WTC11 (cell line): ENCODE data around the gene RPS8. TPM values are rescaled to one million over a fixed set of nuclear protein-coding genes. Genes with fewer than 3 reads are reported as not detected.

Experiments
- ATAC-seq: fragments of 200-7000 bp; cut with Tn5 transposase; 2 replicates; pipeline ENCODE4 v1.10.0; 2021; ENCODE audit warnings: mild to moderate bottlenecking, moderate library complexity
- CTCF ChIA-PET: fragments of 300-600 bp; sonication (Branson Sonifier 250); formaldehyde crosslinking; loops from one replicate; lab custom pipeline; 2021; ENCODE audit warnings: antibody characterized with exemption; lab: Charles Lee
- POLR2A ChIA-PET: fragments of 350-600 bp; sonication (Branson Sonifier 250); formaldehyde crosslinking; loops from one replicate; lab custom pipeline; 2021; ENCODE audit warnings: antibody characterized with exemption; lab: Charles Lee
- DNase-seq: peaks from one replicate; pipeline ENCODE4 v3.0.0; 2021; ENCODE audit warnings: low spot score
- H3K27ac Mint-ChIP-seq: 2 replicates; pipeline ENCODE4 v1.8.0; 2021; ENCODE audit warnings: mixed read lengths
- H3K27me3 Mint-ChIP-seq: 2 replicates; pipeline ENCODE4 v1.8.0; 2021; ENCODE audit warnings: low read depth, mild to moderate bottlenecking, moderate library complexity, mixed read lengths
- H3K36me3 Mint-ChIP-seq: 2 replicates; pipeline ENCODE4 v1.8.0; 2021; ENCODE audit warnings: mixed read lengths
- H3K4me1 Mint-ChIP-seq: 2 replicates; pipeline ENCODE4 v1.8.0; 2022; ENCODE audit warnings: mixed read lengths
- H3K4me3 Mint-ChIP-seq: 2 replicates; pipeline ENCODE4 v1.8.0; 2021; ENCODE audit warnings: mild to moderate bottlenecking, moderate library complexity, mixed read lengths
- H3K9me3 Mint-ChIP-seq: 2 replicates; pipeline ENCODE4 v1.8.0; 2021; ENCODE audit warnings: mixed read lengths
- EMX1 ChIP-seq: fragments of 250-450 bp; sonication (Bioruptor Pico); IDR thresholded peaks from 2 replicates; pipeline ENCODE4 v1.8.0; 2021; ENCODE audit warnings: mild to moderate bottlenecking
- JUN ChIP-seq: sonication (generic); formaldehyde crosslinking; IDR thresholded peaks from 2 replicates; pipeline ENCODE4 v1.8.0; 2023; ENCODE audit warnings: mild to moderate bottlenecking, missing genetic modification reagents
- NFYB ChIP-seq: sonication (generic); formaldehyde crosslinking; conservative IDR thresholded peaks from 2 replicates; pipeline ENCODE4 v1.8.0; 2022; ENCODE audit warnings: low read depth, missing genetic modification reagents
- RORB ChIP-seq: fragments of 250-450 bp; sonication (Bioruptor Pico); IDR thresholded peaks from 2 replicates; pipeline ENCODE4 v1.9.0; 2021; ENCODE audit warnings: mild to moderate bottlenecking
- SMAD4 ChIP-seq: sonication (generic); formaldehyde crosslinking; IDR thresholded peaks from 2 replicates; pipeline ENCODE4 v1.8.0; 2022; ENCODE audit warnings: mild to moderate bottlenecking, missing genetic modification reagents
- total RNA-seq: library from RNA; stranded (reverse); gene quantifications from 3 replicates; pipeline ENCODE4 v1.2.3, GENCODE V29; 2021
- TF ChIP-seq, protein P1 (sequence below): sonication (generic); formaldehyde crosslinking; IDR thresholded peaks from 2 replicates; pipeline ENCODE4 v1.8.1; 2022; ENCODE audit warnings: mild to moderate bottlenecking, moderate library complexity, missing genetic modification reagents
- TF ChIP-seq, protein P2 (sequence below): sonication (generic); formaldehyde crosslinking; IDR thresholded peaks from 2 replicates; pipeline ENCODE4 v1.8.1; 2023; ENCODE audit warnings: mild to moderate bottlenecking, missing genetic modification reagents, moderate library complexity
- TF ChIP-seq, protein P3 (sequence below): sonication (generic); formaldehyde crosslinking; IDR thresholded peaks from 2 replicates; pipeline ENCODE4 v1.8.1; 2023; ENCODE audit warnings: mild to moderate bottlenecking, missing genetic modification reagents, moderate library complexity
- TF ChIP-seq, protein P4 (sequence below): sonication (generic); formaldehyde crosslinking; IDR thresholded peaks from 2 replicates; pipeline ENCODE4 v1.8.0; 2023; ENCODE audit warnings: mild to moderate bottlenecking, missing genetic modification reagents
- TF ChIP-seq, protein P5 (sequence below): fragments of 250-450 bp; sonication (Bioruptor Pico); conservative IDR thresholded peaks from 2 replicates; pipeline ENCODE4 v1.9.0; 2021; ENCODE audit warnings: mild to moderate bottlenecking
- TF ChIP-seq, protein P6 (sequence below): sonication (generic); formaldehyde crosslinking; IDR thresholded peaks from 2 replicates; pipeline ENCODE4 v1.8.0; 2023; ENCODE audit warnings: missing genetic modification reagents, mild to moderate bottlenecking, borderline replicate concordance

RPS8 gene
- total RNA-seq, 1 experiment from 2014 or later: 2,343 TPM

DNA sequence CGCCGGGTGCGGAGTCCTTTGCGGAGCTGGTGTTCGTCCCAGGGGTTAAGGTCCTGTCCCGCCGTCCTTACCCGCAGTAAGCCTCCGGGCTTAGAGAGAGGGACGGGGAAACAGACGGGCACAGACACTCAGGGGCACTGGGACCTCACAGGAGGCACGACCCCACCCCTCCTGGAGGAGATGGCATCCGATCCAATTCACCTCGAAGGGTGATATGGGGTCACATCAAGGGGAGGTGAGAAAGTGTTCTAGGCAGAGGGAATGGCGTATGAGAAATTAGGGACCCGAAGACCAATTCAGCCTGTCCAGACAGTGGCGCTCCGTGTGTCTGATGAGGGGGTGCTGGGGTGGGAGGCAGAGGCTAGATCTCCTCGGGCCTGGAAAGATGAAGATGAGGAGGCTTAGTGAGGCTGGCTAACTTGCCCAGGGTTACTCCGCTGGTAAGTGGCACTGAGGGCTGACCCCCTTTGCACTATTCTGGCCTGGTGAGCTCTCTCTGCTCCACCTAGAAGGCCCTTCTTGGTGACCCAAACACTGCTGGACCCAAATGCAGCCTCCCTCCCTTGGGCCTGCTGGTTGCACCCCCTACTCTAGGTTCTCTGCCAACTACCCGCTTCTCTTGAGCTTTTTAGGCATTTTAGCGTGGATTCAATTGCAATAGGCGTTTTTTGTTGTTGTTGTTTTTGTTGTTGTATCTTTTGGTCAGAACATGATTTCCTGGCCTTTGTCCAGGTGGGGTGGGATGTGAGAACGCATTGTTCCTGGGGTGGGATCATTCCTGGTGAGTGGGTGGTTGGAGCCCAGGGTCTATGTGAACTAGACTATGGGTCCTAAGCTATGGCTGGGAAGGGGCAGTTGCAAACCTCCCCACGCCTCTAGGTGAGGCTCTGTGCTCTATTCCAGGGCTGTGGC lies 45.2 kb downstream of the RPS8 start (continued):
- TF ChIP-seq, protein P1, sequence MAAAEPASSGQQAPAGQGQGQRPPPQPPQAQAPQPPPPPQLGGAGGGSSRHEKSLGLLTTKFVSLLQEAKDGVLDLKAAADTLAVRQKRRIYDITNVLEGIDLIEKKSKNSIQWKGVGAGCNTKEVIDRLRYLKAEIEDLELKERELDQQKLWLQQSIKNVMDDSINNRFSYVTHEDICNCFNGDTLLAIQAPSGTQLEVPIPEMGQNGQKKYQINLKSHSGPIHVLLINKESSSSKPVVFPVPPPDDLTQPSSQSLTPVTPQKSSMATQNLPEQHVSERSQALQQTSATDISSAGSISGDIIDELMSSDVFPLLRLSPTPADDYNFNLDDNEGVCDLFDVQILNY (CRISPR knock-in tag): no peak
- TF ChIP-seq, protein P2, sequence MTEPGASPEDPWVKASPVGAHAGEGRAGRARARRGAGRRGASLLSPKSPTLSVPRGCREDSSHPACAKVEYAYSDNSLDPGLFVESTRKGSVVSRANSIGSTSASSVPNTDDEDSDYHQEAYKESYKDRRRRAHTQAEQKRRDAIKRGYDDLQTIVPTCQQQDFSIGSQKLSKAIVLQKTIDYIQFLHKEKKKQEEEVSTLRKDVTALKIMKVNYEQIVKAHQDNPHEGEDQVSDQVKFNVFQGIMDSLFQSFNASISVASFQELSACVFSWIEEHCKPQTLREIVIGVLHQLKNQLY: no peak
- TF ChIP-seq, protein P3, sequence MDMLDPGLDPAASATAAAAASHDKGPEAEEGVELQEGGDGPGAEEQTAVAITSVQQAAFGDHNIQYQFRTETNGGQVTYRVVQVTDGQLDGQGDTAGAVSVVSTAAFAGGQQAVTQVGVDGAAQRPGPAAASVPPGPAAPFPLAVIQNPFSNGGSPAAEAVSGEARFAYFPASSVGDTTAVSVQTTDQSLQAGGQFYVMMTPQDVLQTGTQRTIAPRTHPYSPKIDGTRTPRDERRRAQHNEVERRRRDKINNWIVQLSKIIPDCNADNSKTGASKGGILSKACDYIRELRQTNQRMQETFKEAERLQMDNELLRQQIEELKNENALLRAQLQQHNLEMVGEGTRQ (CRISPR knock-in tag): no peak
- TF ChIP-seq, protein P4, sequence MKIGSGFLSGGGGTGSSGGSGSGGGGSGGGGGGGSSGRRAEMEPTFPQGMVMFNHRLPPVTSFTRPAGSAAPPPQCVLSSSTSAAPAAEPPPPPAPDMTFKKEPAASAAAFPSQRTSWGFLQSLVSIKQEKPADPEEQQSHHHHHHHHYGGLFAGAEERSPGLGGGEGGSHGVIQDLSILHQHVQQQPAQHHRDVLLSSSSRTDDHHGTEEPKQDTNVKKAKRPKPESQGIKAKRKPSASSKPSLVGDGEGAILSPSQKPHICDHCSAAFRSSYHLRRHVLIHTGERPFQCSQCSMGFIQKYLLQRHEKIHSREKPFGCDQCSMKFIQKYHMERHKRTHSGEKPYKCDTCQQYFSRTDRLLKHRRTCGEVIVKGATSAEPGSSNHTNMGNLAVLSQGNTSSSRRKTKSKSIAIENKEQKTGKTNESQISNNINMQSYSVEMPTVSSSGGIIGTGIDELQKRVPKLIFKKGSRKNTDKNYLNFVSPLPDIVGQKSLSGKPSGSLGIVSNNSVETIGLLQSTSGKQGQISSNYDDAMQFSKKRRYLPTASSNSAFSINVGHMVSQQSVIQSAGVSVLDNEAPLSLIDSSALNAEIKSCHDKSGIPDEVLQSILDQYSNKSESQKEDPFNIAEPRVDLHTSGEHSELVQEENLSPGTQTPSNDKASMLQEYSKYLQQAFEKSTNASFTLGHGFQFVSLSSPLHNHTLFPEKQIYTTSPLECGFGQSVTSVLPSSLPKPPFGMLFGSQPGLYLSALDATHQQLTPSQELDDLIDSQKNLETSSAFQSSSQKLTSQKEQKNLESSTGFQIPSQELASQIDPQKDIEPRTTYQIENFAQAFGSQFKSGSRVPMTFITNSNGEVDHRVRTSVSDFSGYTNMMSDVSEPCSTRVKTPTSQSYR: no peak
- TF ChIP-seq, protein P5, sequence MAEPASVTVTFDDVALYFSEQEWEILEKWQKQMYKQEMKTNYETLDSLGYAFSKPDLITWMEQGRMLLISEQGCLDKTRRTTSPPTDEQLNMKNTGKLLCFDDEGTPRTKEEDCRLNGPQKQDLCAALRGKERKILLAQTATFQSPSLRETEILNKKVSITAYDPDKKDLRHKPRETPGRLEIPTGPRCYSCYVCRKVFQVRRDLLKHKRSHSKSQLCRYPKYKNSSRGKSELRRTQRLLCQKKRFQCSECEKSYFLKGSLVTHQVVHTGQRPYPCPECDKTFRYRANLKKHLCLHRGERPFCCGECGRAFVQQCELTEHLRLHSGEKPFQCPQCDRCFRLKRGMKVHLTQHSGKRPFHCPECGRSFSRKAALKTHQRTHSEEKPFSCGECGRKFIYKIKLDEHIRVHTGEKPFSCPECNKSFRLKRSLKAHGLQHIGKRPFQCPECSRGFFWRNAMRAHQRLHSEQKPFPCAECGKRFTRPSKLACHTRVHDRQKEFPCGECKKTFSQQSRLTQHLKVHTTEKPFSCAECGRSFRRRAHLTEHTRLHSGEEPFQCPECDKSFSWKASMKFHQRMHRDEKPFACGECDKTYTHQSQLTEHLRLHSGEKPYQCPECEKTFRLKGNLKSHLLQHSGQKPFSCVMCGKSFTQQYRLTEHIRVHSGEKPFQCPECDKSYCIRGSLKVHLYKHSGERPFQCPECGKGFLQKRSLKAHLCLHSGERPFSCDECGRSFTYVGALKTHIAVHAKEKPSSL (CRISPR knock-in tag): no peak
- TF ChIP-seq SMAD4 (CRISPR knock-in tag): no peak
- TF ChIP-seq RORB (CRISPR knock-in tag): no peak
- TF ChIP-seq JUN (CRISPR knock-in tag): no peak

DNA sequence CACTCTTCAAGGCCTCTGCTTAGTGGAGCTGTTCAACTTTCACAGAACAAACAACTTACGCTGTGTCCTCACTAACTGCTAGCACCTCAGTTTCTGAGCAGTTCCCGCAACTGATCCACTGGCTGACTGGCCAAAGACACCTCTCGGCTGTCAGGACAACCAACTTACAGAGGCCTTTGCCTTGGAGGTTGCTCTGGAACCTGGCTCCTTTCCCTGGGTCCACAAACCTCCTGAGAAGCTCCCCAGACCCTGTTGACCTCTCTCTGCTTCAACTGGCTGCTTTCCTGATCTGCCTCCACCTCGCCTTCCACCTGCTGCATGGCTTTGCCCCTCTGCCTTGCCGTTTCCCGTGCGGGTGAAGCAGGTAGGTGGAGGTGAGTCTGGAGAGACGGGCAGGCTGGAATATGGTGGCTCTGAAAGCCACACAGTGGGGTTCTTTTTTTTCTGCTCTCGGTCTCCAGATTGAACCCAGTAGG lies 45.9 kb downstream of the RPS8 start:
- peak overlapping the region; percentile 81 for H3K4me3 Mint-ChIP-seq
- H3K27ac Mint-ChIP-seq: 0 out of 2 replicates have a peak overlapping the region, but pooled peaks have one; percentile 42
- no peaks in the 10 kb centered on the region for H3K27me3 Mint-ChIP-seq
- peaks cover 18% of the 10 kb centered on the region for H3K4me1 Mint-ChIP-seq
- TF ChIP-seq, protein P6, sequence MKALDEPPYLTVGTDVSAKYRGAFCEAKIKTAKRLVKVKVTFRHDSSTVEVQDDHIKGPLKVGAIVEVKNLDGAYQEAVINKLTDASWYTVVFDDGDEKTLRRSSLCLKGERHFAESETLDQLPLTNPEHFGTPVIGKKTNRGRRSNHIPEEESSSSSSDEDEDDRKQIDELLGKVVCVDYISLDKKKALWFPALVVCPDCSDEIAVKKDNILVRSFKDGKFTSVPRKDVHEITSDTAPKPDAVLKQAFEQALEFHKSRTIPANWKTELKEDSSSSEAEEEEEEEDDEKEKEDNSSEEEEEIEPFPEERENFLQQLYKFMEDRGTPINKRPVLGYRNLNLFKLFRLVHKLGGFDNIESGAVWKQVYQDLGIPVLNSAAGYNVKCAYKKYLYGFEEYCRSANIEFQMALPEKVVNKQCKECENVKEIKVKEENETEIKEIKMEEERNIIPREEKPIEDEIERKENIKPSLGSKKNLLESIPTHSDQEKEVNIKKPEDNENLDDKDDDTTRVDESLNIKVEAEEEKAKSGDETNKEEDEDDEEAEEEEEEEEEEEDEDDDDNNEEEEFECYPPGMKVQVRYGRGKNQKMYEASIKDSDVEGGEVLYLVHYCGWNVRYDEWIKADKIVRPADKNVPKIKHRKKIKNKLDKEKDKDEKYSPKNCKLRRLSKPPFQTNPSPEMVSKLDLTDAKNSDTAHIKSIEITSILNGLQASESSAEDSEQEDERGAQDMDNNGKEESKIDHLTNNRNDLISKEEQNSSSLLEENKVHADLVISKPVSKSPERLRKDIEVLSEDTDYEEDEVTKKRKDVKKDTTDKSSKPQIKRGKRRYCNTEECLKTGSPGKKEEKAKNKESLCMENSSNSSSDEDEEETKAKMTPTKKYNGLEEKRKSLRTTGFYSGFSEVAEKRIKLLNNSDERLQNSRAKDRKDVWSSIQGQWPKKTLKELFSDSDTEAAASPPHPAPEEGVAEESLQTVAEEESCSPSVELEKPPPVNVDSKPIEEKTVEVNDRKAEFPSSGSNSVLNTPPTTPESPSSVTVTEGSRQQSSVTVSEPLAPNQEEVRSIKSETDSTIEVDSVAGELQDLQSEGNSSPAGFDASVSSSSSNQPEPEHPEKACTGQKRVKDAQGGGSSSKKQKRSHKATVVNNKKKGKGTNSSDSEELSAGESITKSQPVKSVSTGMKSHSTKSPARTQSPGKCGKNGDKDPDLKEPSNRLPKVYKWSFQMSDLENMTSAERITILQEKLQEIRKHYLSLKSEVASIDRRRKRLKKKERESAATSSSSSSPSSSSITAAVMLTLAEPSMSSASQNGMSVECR (CRISPR knock-in tag): no peak
- TF ChIP-seq EMX1 (CRISPR knock-in tag) (no peak), NFYB (no peak)
- ChIA-PET CTCF (interaction anchor here (0.5 to 2.8 kb wide), 7 partner anchors 10 to 52 kb away, joined by 3 to 13 read pairs (median 3); partner anchors contain the start of genes PLK3 and PTCH2), POLR2A (interaction anchor here (2.7 to 3.2 kb wide), 2 partner anchors 12 to 28 kb away, joined by 9 to 16 read pairs; partner anchors contain the start of gene BTBD19)
- H3K9me3 Mint-ChIP-seq: no peaks in the 10 kb centered on the region
- ATAC-seq: no peak
- DNase-seq: no peak
- H3K36me3 Mint-ChIP-seq: no peaks in the 10 kb centered on the region
